K562 (cell line): ENCODE results near the gene CEP126. TPM values are rescaled to one million over a fixed set of nuclear protein-coding genes. Genes with fewer than 3 reads are reported as not detected.
A peak's percentile ranks its signal among the peaks of the same experiment; 100 is the strongest.

Experiments used
- ATAC-seq: fragments of 200-7000 bp; cut with Tn5 transposase; 3 replicates; pipeline ENCODE4 v1.9.1; 2020; ENCODE audit warnings: moderate library complexity
- BruUV-seq: library from RNA; stranded (reverse); fragments of 400-500 nt; replicated peaks from 2 replicates; lab custom pipeline; 2021; lab: Mats Ljungman, UMichigan
- CTCF ChIA-PET: fragments of 300-600 bp; formaldehyde crosslinking; extraction: SDS; loops from one replicate; lab custom pipeline; 2021; ENCODE audit warnings: low intra/inter-chr PET ratio; lab: Yijun Ruan, JAX
- POLR2A ChIA-PET: fragments of 300-600, 350-650 bp; sonication (Branson Sonifier 250); formaldehyde crosslinking; extraction: SDS; loops from one replicate; lab custom pipeline; 2021; ENCODE audit warnings: antibody characterized with exemption, inconsistent platforms; lab: Yijun Ruan, JAX
- DNase-seq, 4 experiments: peaks; one replicate each; pipeline versions ENCODE4 v3.0.0 to v3.0.0-alpha.2; 2011 to 2018; ENCODE audit warnings: low spot score in 3 of 4, mixed read lengths in 3 of 4; ENCODE audit errors: extremely low read depth in 1 of 4
- FAIRE-seq: peaks from 2 replicates; lab custom pipeline; 2011; peaks lifted over from hg19 to GRCh38; lab: Jason Lieb, UNC
- H2AFZ ChIP-seq: 2 replicates; pipeline ENCODE4 v1.6.0; 2011; ENCODE audit warnings: low read depth, low read length, control low read depth, inconsistent platforms
- H3K27ac ChIP-seq: fragments of 200-600 bp; 3 replicates; pipeline ENCODE4 v1.8.0; 2011; ENCODE audit warnings: low read depth, mild to moderate bottlenecking, control low read depth, inconsistent platforms, low read length, moderate library complexity, mixed read lengths; ENCODE audit errors: extremely low read depth
- H3K27me3 ChIP-seq, 2 experiments: fragments of 300-600 bp in 1 of 2; 2 replicates in 1 of 2; 3 replicates in 1 of 2; pipeline versions ENCODE4 v1.6.0 to v1.8.0; 2011; ENCODE audit warnings: inconsistent platforms in 2 of 2, low read length in 2 of 2, mild to moderate bottlenecking in 1 of 2, mixed read lengths in 1 of 2, moderate library complexity in 1 of 2; ENCODE audit not compliant: control insufficient read depth in 2 of 2, insufficient read depth in 2 of 2
- H3K36me3 ChIP-seq: fragments of 300-600 bp; 3 replicates; pipeline ENCODE4 v1.8.0; 2011; ENCODE audit warnings: mild to moderate bottlenecking, low read length, inconsistent platforms; ENCODE audit not compliant: control insufficient read depth, insufficient read depth
- H3K4me1 ChIP-seq, 2 experiments: fragments of 200-600 bp in 1 of 2; replicated peaks in 1 of 2; 2 replicates in 1 of 2; 3 replicates in 1 of 2; pipeline versions ENCODE4 v1.5.1 to v1.8.0; 2011; ENCODE audit warnings: inconsistent platforms in 2 of 2, low read length in 2 of 2, mild to moderate bottlenecking in 1 of 2, mixed read lengths in 1 of 2, moderate library complexity in 1 of 2; ENCODE audit not compliant: control insufficient read depth in 2 of 2, insufficient read depth in 2 of 2
- H3K4me2 ChIP-seq: 2 replicates; pipeline ENCODE4 v1.6.1; 2011; ENCODE audit warnings: low read length, control low read depth, inconsistent platforms, mixed read lengths; ENCODE audit not compliant: insufficient read depth
- H3K4me3 ChIP-seq: fragments of 200-600 bp; sonication (generic), shearing (Covaris generic); 2 replicates; pipeline ENCODE4 v1.5.1; 2016; ENCODE audit warnings: control low read depth, inconsistent platforms
- H3K79me2 ChIP-seq: fragments of 200-600 bp; 3 replicates; pipeline ENCODE4 v1.8.0; 2011; ENCODE audit warnings: low read length, inconsistent platforms; ENCODE audit not compliant: control insufficient read depth, insufficient read depth
- H3K9ac ChIP-seq, 2 experiments: 2 replicates each; pipeline versions ENCODE4 v1.6.0 to v1.6.1; 2011; ENCODE audit warnings: low read depth in 2 of 2, low read length in 2 of 2, control low read depth in 1 of 2, inconsistent platforms in 1 of 2, mild to moderate bottlenecking in 1 of 2, mixed read lengths in 1 of 2; ENCODE audit not compliant: insufficient read depth in 1 of 2
- H3K9me1 ChIP-seq: one replicate; pipeline ENCODE4 v1.6.0; 2011; ENCODE audit warnings: inconsistent platforms, mild to moderate bottlenecking, low read length, moderate library complexity; ENCODE audit not compliant: control insufficient read depth, insufficient read depth
- H3K9me3 ChIP-seq: replicated peaks from 2 replicates; pipeline ENCODE4 v1.5.1; 2011; ENCODE audit warnings: low read depth, low read length, inconsistent platforms; ENCODE audit not compliant: control insufficient read depth, insufficient read depth
- H4K20me1 ChIP-seq: replicated peaks from 2 replicates; pipeline ENCODE4 v1.6.1; 2011; ENCODE audit warnings: low read length, inconsistent platforms, mixed read lengths; ENCODE audit not compliant: control insufficient read depth, insufficient read depth
- NR3C1 ChIP-seq: sonication (generic); formaldehyde crosslinking; IDR thresholded peaks from 2 replicates; pipeline ENCODE4 v1.8.1; 2022; ENCODE audit warnings: missing genetic modification reagents
- PTRF ChIP-seq: fragments of 450-650 bp; IDR thresholded peaks from 2 replicates; pipeline ENCODE4 v1.6.1; 2016; ENCODE audit warnings: mild to moderate bottlenecking, missing genetic modification characterization, missing compliant biosample characterization
- PTTG1 ChIP-seq: fragments of 450-650 bp; IDR thresholded peaks from 2 replicates; pipeline ENCODE4 v1.6.1; 2016; ENCODE audit warnings: low read depth, mild to moderate bottlenecking, missing genetic modification characterization, missing compliant biosample characterization
- TCFL5 ChIP-seq: fragments of 250-450 bp; sonication (Bioruptor Pico); conservative IDR thresholded peaks from 2 replicates; pipeline ENCODE4 v1.6.1; 2021; ENCODE audit warnings: mild to moderate bottlenecking, moderate library complexity, matching md5 sums
- ZNF316 ChIP-seq: fragments of 450-650 bp; IDR thresholded peaks from 2 replicates; pipeline ENCODE4 v1.6.1; 2016
- WGBS: fragments of 100-300 bp; shearing (Covaris generic); methylation state at CpG from one replicate; pipeline ENCODE4 v1.1.6; 2016; ENCODE audit warnings: low coverage, mixed read lengths; ENCODE audit not compliant: insufficient coverage; ENCODE audit errors: missing lambda C conversion rate; 5-methylcytosine and 5-hydroxymethylcytosine counted together
- in situ Hi-C: fragments of 300-500 bp; cut with MboI; formaldehyde crosslinking; loops from 4 replicates; pipeline ENCODE4 v1.15.0; 2018; ENCODE audit warnings: inconsistent platforms, mixed read lengths
- intact Hi-C: fragments of 100-400 bp; cut with micrococcal nuclease; formaldehyde crosslinking; loops from 2 replicates; pipeline ENCODE4 v1.14.2; 2022
- polyA plus RNA-seq, 8 experiments: library from polyadenylated mRNA; depleted of rRNA in 4 of 8; stranded (reverse) in 5 of 8; unstranded in 3 of 8; fragments of >200 nt; fragmentation: Nextera tagmentation in 2 of 8; fragmentation: Illumina TruSeq in 1 of 8; extraction: Ambion mirVana in 2 of 8; extraction: Trizol in 1 of 8; gene quantifications; 2 replicates each; pipeline versions ENCODE4 v1.2.1 to v1.2.3, GENCODE V29; 2011 to 2014; ENCODE audit warnings: inconsistent platforms in 1 of 8, missing spikeins in 1 of 8
- total RNA-seq, 7 experiments: library from RNA; depleted of rRNA in 6 of 7; stranded (reverse); fragments of >200 nt in 6 of 7; fragmentation: Illumina TruSeq in 2 of 7; extraction: Trizol in 2 of 7; gene quantifications; 2 replicates each; pipeline versions ENCODE4 v1.2.1 to v1.2.3, GENCODE V29; 2011 to 2021; ENCODE audit warnings: low replicate concordance in 1 of 7
- TF ChIP-seq, protein P1 (sequence below): fragments of 450-650 bp; formaldehyde crosslinking; conservative IDR thresholded peaks from 2 replicates; pipeline ENCODE4 v1.4.0; 2022; ENCODE audit warnings: mild to moderate bottlenecking, missing genetic modification characterization
- TF ChIP-seq, protein P2 (sequence below): fragments of 250-450 bp; sonication (Bioruptor Pico); IDR thresholded peaks from 2 replicates; pipeline ENCODE4 v1.5.0; 2020; ENCODE audit warnings: mild to moderate bottlenecking
- TF ChIP-seq, protein P3 (sequence below): sonication (generic); formaldehyde crosslinking; IDR thresholded peaks from 2 replicates; pipeline ENCODE4 v1.8.0; 2022; ENCODE audit warnings: mild to moderate bottlenecking, missing genetic modification reagents
- TF ChIP-seq, protein P4 (sequence below): IDR thresholded peaks from 3 replicates; pipeline ENCODE4 v1.6.1; 2011; ENCODE audit warnings: borderline replicate concordance, mild to moderate bottlenecking; ENCODE audit not compliant: insufficient read length, insufficient read depth

CEP126 gene
- total and polyA plus RNA-seq, 9 of the 15 experiments (the other 6 are each of a cell fraction or from before 2014, with no cell fraction given), result 0.01 to 0.11 (median 0.07) TPM; not detected in 3

DNA sequence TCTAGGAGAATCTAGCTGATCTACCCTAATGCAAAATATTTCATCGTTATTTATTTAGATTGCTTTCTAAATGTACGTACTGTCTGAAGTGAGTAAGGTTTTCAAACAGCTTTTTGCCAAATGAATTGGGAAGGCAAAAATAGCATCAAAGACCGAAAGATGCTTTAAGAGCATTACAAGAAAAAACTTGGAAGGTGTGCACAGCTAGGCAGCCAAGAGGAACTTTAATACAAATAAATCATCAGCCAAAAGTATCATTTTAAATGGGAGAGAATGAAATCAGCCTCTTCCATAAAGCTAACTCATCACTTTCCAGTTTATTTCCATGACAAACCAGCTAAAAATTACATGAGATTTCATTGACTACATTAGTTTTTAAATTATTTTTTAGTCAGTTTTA lies 102.2 kb downstream of the CEP126 start:
- no peak overlapping the region for H3K9ac ChIP-seq
- H3K27ac ChIP-seq, result no peak overlapping the region
- H3K4me3 ChIP-seq, result no peak overlapping the region
- 0% methylated on average over 3 of the region's 3 CpGs for WGBS
- CTCF ChIA-PET, result no interaction called here
- FAIRE-seq (no peak), DNase-seq (no peak), ATAC-seq (no peak)
- TF ChIP-seq, protein P1, sequence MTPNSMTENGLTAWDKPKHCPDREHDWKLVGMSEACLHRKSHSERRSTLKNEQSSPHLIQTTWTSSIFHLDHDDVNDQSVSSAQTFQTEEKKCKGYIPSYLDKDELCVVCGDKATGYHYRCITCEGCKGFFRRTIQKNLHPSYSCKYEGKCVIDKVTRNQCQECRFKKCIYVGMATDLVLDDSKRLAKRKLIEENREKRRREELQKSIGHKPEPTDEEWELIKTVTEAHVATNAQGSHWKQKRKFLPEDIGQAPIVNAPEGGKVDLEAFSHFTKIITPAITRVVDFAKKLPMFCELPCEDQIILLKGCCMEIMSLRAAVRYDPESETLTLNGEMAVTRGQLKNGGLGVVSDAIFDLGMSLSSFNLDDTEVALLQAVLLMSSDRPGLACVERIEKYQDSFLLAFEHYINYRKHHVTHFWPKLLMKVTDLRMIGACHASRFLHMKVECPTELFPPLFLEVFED, result no peak
- 0 out of 2 replicates have a peak, but pooled peaks have one; percentile 6 for TF ChIP-seq ZNF316
- no peak overlapping the region for H2AFZ ChIP-seq
- POLR2A ChIA-PET, result no interaction called here
- no peaks in the 10 kb centered on the region for H3K36me3 ChIP-seq
- H3K4me1 ChIP-seq, result no peaks in the 10 kb centered on the region
- intact Hi-C loops, result no loop called here
- H3K27me3 ChIP-seq, result no peaks in the 10 kb centered on the region
- BruUV-seq, result no TSS peak
- H3K9me3 ChIP-seq, result no peaks in the 10 kb centered on the region
- in situ Hi-C loops, result no loop called here
- no peaks in the 10 kb centered on the region for H4K20me1 ChIP-seq
- H3K4me2 ChIP-seq, result no peak overlapping the region
- no peaks in the 10 kb centered on the region for H3K79me2 ChIP-seq
- H3K9me1 ChIP-seq, result no peaks in the 10 kb centered on the region

DNA sequence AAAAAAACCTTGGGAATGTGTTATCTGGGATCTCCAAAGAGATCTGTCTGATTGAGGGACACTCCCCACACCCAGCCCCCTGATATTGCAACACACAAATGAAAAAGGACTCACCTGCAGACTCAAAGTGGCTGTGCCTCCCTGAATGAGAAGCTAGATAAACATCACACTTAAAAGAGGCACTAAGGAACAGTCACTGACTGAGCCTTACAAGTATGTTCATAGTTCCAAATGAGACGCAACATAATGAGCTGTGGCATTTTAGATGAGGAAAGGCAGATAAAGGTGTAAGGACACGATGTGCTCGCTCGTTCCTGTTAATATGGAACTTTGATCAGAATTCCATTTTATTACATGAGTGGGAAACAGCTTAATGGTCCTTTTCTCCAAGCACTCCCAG lies 111.4 kb downstream of the CEP126 start:
- Histone ChIP-seq H3K79me2 (no peaks in the 10 kb centered on the region), H3K27me3 (no peaks in the 10 kb centered on the region), H3K4me1 (no peaks in the 10 kb centered on the region), H3K27ac (no peak overlapping the region), H3K4me2 (no peak overlapping the region), H3K9me3 (no peaks in the 10 kb centered on the region), H3K4me3 (no peak overlapping the region), H4K20me1 (no peaks in the 10 kb centered on the region), H3K36me3 (no peaks in the 10 kb centered on the region), H3K9ac (no peak overlapping the region), H2AFZ (no peak overlapping the region), H3K9me1 (no peaks in the 10 kb centered on the region)
- TF ChIP-seq NR3C1 (CRISPR knock-in tag) (no peak), PTRF (tag) (no peak), PTTG1 (no peak), TCFL5 (CRISPR knock-in tag) (no peak)
- TF ChIP-seq, protein P2, sequence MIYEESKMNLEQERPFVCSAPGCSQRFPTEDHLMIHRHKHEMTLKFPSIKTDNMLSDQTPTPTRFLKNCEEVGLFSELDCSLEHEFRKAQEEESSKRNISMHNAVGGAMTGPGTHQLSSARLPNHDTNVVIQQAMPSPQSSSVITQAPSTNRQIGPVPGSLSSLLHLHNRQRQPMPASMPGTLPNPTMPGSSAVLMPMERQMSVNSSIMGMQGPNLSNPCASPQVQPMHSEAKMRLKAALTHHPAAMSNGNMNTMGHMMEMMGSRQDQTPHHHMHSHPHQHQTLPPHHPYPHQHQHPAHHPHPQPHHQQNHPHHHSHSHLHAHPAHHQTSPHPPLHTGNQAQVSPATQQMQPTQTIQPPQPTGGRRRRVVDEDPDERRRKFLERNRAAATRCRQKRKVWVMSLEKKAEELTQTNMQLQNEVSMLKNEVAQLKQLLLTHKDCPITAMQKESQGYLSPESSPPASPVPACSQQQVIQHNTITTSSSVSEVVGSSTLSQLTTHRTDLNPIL (CRISPR knock-in tag), result no peak
- TF ChIP-seq, protein P3, sequence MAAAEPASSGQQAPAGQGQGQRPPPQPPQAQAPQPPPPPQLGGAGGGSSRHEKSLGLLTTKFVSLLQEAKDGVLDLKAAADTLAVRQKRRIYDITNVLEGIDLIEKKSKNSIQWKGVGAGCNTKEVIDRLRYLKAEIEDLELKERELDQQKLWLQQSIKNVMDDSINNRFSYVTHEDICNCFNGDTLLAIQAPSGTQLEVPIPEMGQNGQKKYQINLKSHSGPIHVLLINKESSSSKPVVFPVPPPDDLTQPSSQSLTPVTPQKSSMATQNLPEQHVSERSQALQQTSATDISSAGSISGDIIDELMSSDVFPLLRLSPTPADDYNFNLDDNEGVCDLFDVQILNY (CRISPR knock-in tag), result no peak
- TF ChIP-seq, protein P4, sequence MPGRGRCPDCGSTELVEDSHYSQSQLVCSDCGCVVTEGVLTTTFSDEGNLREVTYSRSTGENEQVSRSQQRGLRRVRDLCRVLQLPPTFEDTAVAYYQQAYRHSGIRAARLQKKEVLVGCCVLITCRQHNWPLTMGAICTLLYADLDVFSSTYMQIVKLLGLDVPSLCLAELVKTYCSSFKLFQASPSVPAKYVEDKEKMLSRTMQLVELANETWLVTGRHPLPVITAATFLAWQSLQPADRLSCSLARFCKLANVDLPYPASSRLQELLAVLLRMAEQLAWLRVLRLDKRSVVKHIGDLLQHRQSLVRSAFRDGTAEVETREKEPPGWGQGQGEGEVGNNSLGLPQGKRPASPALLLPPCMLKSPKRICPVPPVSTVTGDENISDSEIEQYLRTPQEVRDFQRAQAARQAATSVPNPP, result no peak
- ChIA-PET POLR2A (interaction anchor here (0.8 kb wide), 1 partner anchor 11 kb away, joined by 3 read pairs; no protein-coding TSS in a partner anchor), CTCF (no interaction called here)
- intact Hi-C loops, result no loop called here
- in situ Hi-C loops, result no loop called here
- DNase-seq, result no peak
- BruUV-seq, result no TSS peak
- no peak for ATAC-seq
- 2% methylated on average over 4 of the region's 4 CpGs for WGBS
- FAIRE-seq, result no peak
